ENCODE results near the gene ALOX5AP. TPM values are rescaled to one million over a fixed set of nuclear protein-coding genes. Genes with fewer than 3 reads are reported as not detected.

The ALOX5AP gene
- total RNA-seq, 1 experiment from 2014 or later: not detected

DNA sequence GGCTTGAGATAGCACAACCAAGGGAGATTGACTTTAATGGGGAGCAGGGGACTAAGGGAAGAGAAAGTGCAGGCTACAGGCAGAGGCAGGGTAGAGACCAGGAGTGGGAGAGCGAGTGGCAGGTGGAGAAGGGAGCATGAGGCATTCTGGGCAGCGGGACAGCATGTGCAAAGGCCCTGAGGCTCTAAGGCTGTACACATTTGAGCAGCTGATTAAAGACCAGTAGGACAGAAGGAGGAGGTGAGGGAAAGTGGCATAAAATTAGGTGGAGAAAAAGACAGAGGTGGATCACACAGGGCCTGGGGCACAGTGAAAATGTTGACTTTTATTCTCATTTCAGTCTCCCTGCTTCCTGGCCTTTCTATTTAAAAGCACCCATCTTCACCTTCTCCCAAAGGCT is 74.4 kb downstream of the ALOX5AP start (continued):
- TF ChIP-seq ZNF425 (CRISPR knock-in tag; conservative IDR thresholded peaks at IDR 0.05) (no peak), NR2C2 (CRISPR knock-in tag; IDR thresholded peaks at IDR 0.05) (no peak), ZNF423 (CRISPR knock-in tag; IDR thresholded peaks at IDR 0.05) (no peak), HMGXB4 (CRISPR knock-in tag; IDR thresholded peaks at IDR 0.05) (no peak), JAZF1 (CRISPR knock-in tag; IDR thresholded peaks at IDR 0.05) (no peak), STAT6 (CRISPR knock-in tag; conservative IDR thresholded peaks at IDR 0.05; ENCODE audit: low read depth) (no peak), MYBL2 (CRISPR knock-in tag; IDR thresholded peaks at IDR 0.05) (no peak), RORB (CRISPR knock-in tag; IDR thresholded peaks at IDR 0.05) (no peak), NFE2L1 (CRISPR knock-in tag; IDR thresholded peaks at IDR 0.05) (no peak), PRRX2 (CRISPR knock-in tag; IDR thresholded peaks at IDR 0.05) (no peak)
- TF ChIP-seq, protein P1, sequence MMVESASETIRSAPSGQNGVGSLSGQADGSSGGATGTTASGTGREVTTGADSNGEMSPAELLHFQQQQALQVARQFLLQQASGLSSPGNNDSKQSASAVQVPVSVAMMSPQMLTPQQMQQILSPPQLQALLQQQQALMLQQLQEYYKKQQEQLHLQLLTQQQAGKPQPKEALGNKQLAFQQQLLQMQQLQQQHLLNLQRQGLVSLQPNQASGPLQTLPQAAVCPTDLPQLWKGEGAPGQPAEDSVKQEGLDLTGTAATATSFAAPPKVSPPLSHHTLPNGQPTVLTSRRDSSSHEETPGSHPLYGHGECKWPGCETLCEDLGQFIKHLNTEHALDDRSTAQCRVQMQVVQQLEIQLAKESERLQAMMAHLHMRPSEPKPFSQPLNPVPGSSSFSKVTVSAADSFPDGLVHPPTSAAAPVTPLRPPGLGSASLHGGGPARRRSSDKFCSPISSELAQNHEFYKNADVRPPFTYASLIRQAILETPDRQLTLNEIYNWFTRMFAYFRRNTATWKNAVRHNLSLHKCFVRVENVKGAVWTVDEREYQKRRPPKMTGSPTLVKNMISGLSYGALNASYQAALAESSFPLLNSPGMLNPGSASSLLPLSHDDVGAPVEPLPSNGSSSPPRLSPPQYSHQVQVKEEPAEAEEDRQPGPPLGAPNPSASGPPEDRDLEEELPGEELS (CRISPR knock-in tag; IDR thresholded peaks at IDR 0.05): no peak

DNA sequence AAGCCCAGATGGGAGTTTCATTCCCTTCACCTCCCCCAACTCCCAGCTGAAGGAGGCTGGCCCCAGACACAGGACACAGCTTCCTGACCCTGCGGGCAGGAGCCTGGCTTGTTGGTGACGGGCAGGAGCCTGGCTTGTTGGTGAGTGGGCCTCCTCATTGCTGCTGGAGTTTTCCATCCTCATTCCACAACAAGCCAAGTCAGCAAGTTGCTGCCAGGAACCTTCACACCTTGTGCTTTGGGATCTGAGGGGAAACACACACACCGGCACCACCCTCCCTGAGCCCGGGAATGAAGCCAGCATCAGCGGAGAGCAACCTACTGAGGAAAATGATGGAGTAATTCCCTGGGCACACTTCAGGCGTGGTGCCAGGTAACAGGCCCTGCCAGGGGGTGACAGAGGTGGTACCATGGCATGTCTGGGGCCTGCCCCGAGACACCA is 74.9 kb downstream of the ALOX5AP start:
- Mint-ChIP-seq H3K27ac (no peak overlapping the region), H3K36me3 (no peaks in the 10 kb centered on the region), H3K9me3 (no peaks in the 10 kb centered on the region; the same call in 1 of the 2 replicates), H3K4me3 (no peak overlapping the region), H3K27me3 (ENCODE audit: low read depth) (no peaks in the 10 kb centered on the region), H3K4me1 (no peaks in the 10 kb centered on the region)
- TF ChIP-seq CBFB (CRISPR knock-in tag; IDR thresholded peaks at IDR 0.05; ENCODE audit: low read depth) (no peak), JUN (CRISPR knock-in tag; IDR thresholded peaks at IDR 0.05) (no peak)
- ChIA-PET POLR2A (no interaction called here), CTCF (no interaction called here)
- no peak for ATAC-seq
- DNase-seq (ENCODE audit: low spot score): no peak

DNA sequence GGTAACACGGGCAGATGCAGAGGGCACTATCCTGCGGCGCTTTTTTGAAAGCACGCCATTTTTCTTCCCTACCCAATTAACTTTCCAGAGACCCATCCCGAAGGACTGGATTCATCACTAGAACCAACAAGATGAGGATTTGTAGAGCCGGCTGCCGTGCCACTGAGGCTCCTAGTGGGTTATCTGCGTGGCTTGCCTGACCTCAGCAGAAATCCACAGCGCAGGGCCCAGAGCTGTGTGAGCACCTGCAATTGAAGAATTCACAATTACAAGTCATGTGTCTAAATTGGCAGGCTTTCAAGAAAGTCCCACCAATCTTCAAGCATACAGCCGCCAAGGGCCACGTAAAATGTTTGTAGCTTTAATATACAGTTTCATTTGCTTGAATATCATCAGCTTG is 75.5 kb downstream of the ALOX5AP start:
- Mint-ChIP-seq H3K4me3 (no peak overlapping the region), H3K27me3 (ENCODE audit: low read depth) (no peaks in the 10 kb centered on the region), H3K27ac (no peak overlapping the region), H3K4me1 (no peaks in the 10 kb centered on the region), H3K36me3 (no peaks in the 10 kb centered on the region), H3K9me3 (no peaks in the 10 kb centered on the region; the same call in 1 of the 2 replicates)
- ATAC-seq: no peak
- CTCF ChIA-PET: no interaction called here
- POLR2A ChIA-PET: no interaction called here
- DNase-seq (ENCODE audit: low spot score): no peak
- TF ChIP-seq GRHL2 (CRISPR knock-in tag; IDR thresholded peaks at IDR 0.05; ENCODE audit: insufficient replicate concordance, severe bottlenecking) (no peak), RORB (CRISPR knock-in tag; IDR thresholded peaks at IDR 0.05) (no peak), AR (CRISPR knock-in tag; IDR thresholded peaks at IDR 0.05) (no peak), HMGA2 (CRISPR knock-in tag; IDR thresholded peaks at IDR 0.05) (no peak)
- TF ChIP-seq, protein P2, sequence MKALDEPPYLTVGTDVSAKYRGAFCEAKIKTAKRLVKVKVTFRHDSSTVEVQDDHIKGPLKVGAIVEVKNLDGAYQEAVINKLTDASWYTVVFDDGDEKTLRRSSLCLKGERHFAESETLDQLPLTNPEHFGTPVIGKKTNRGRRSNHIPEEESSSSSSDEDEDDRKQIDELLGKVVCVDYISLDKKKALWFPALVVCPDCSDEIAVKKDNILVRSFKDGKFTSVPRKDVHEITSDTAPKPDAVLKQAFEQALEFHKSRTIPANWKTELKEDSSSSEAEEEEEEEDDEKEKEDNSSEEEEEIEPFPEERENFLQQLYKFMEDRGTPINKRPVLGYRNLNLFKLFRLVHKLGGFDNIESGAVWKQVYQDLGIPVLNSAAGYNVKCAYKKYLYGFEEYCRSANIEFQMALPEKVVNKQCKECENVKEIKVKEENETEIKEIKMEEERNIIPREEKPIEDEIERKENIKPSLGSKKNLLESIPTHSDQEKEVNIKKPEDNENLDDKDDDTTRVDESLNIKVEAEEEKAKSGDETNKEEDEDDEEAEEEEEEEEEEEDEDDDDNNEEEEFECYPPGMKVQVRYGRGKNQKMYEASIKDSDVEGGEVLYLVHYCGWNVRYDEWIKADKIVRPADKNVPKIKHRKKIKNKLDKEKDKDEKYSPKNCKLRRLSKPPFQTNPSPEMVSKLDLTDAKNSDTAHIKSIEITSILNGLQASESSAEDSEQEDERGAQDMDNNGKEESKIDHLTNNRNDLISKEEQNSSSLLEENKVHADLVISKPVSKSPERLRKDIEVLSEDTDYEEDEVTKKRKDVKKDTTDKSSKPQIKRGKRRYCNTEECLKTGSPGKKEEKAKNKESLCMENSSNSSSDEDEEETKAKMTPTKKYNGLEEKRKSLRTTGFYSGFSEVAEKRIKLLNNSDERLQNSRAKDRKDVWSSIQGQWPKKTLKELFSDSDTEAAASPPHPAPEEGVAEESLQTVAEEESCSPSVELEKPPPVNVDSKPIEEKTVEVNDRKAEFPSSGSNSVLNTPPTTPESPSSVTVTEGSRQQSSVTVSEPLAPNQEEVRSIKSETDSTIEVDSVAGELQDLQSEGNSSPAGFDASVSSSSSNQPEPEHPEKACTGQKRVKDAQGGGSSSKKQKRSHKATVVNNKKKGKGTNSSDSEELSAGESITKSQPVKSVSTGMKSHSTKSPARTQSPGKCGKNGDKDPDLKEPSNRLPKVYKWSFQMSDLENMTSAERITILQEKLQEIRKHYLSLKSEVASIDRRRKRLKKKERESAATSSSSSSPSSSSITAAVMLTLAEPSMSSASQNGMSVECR (CRISPR knock-in tag; IDR thresholded peaks at IDR 0.05; ENCODE audit: borderline replicate concordance): no peak
- TF ChIP-seq, protein P3, sequence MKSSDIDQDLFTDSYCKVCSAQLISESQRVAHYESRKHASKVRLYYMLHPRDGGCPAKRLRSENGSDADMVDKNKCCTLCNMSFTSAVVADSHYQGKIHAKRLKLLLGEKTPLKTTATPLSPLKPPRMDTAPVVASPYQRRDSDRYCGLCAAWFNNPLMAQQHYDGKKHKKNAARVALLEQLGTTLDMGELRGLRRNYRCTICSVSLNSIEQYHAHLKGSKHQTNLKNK (CRISPR knock-in tag; IDR thresholded peaks at IDR 0.05): no peak
